Measurements from ENCODE around the gene PJA2.
"Not testable (repeated sequence)": the region's sequence is repeated elsewhere in the genome, so short reads cannot be mapped to it uniquely, and the experiment has no call there.

Gene PJA2

DNA sequence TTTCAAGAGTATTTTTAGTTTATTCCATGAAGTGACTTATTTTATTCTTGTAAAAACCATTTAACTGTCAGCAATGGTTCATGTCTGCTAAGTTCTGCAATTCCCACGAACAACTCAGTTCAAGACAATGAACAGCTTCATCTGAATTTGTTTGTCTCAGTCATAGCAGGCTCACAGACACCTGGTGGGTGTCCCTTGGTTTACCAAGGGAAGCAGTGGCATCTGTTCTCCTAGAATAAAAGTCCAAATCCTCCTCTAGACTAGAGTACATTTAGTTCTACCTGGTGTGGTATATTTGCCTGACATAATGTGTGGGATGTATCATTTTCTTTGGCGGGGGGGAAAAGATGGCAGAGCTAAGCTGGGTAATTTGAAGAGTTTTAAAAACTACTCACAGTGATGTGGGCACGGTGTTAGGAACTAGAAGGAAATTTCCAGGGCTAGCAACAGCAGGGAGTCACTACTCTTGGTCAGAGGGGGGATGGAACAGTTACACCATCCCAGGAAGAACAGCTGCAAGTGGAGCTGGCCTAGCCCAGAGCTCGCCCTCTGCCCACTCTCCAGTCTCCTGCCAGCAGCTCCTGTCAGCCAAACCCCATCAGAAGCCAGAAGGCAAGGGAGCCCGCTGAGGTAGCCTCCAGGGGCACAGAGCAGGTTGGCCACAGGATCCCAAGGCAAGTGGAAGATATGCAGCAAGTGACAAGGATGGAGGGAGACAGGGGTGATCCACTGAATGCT lies 100.3 kb downstream of the PJA2 start:
- DNase-seq (ENCODE audit: low read depth) = no peak

DNA sequence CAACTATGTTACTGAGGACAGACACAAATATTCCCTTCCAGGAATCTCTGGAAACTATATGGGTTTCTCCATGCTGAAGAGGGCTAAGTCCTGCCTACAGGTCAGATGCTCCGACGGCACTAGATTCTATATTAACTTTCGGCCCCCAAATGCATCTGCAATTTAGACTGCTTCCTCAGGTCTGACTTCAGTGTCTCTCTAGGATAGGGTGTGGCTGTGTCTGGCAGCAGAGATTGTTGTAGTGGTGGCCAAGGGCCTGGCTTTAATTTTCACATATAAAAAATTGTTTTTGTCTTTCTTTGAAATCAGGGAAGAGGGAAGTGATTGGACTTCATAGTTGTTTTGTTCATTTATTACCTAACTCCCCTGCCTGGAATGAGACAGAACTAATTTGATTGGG lies 101.8 kb downstream of the PJA2 start:
- no peak for DNase-seq (ENCODE audit: low read depth)

DNA sequence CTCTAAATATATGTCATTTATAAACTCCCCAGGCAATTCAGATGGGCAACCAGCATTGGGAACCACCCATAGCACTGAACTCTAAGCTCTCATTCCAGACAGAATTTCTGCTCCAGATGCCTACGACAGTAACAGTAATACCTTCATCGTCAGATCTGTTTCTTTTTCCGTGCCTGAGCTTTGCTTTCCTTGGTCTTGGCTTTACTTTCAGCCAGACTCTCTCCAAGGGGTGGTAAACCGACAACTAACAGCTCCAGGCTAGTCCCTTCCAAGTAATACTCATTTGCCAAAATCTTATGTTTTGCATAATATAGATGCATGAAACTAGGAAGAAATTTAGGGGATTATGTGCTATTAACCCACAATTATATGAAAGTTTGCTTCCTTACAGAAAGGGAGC lies 102.3 kb downstream of the PJA2 start:
- no peak for DNase-seq (ENCODE audit: low read depth)

DNA sequence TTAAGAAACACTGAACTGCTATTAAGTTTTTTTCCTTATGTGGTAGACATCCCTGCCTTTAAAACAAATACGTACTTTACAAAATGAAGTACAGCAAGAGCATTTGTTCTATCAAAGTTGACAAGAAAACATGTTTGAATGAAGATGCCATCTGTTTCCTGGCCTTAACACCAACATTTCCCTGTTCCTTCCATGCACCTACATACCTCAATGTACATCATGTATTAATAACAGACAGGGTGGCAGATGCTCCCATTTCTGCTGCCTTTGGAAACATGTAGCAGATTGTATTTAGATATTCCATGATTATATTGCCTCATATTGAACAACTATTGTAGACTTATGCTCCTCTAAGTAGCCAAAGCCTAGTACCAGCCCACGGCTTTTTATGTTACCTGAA lies 104.4 kb downstream of the PJA2 start:
- DNase-seq (ENCODE audit: low read depth) = no peak

DNA sequence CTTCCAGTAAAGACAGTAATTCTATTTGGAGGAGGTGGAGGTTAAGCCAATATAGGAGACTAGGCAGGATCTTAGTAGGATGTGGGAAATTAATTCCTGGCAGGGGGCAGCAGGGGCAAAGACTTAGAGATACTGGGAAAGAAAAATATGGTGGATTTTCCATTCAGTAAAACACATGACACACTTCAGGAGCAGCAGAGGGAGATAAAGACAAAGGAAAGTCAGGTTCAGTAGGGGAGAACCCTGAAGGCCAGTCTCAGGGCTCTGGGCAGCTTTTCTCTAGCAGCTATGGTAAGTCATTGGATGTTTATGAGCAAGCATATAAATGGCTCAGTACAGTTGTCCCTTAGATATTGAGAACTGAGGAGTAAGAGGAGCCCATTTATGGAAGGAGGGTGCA lies 105.5 kb downstream of the PJA2 start:
- DNase-seq (ENCODE audit: low read depth) = no peak

DNA sequence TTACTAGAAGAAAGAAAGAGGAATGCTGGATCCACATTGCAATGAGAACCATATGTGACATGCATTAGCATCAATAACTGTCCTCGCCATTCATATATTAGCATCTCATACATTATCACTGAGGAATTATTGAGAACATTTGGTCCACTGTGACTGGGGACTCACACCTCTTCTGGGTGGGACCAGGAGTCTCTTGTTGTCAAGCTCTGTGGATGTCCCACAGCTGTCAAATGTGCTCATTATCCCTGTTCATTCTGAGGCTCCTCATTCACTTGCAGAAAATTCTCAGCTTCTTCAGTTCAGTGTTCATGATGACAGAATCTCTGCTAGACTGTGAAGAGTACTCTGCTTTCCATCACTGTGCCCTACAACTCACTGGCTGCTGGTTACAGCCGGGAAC lies 109.4 kb downstream of the PJA2 start:
- no peak for DNase-seq (ENCODE audit: low read depth)

DNA sequence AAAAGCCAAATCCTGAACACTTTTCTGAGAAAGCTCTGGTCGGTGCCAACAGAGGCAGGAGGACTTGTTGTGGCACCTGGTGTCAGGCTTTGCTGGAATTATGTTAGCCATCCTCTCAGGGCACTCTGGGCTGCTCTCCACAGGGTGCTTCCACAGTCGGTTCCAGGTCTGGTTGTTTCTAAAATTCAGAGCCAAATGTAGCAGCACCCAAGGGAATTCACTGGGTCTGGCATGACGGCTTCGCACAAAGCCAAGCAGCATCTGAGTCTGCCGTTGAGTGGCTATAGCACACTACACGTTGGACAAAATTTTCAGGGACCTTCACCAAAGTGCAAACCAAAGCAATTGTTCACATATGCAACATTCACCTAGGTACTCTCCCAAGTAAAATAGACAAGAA lies 110.2 kb downstream of the PJA2 start:
- DNase-seq (ENCODE audit: low read depth) = no peak

DNA sequence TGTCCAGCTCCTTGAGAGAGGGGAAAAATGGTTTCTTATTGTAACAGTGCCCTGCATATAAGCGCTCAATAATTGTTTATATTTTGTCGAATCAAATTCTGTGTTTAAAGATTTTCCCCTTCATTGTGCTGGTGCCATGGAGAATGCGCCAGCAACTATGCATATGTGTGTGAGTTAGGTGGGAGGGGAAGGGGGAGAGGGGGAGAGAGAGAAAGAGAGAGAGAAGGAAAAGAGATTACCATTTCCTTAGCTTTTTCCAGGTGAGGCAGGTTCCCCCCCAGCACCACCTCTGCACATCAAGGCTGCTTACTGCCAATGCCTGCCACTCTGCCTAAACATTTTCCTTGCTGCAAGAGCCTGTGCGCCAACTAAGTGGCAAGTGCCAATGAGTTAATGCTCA lies 111.0 kb downstream of the PJA2 start:
- no peak for DNase-seq (ENCODE audit: low read depth)

DNA sequence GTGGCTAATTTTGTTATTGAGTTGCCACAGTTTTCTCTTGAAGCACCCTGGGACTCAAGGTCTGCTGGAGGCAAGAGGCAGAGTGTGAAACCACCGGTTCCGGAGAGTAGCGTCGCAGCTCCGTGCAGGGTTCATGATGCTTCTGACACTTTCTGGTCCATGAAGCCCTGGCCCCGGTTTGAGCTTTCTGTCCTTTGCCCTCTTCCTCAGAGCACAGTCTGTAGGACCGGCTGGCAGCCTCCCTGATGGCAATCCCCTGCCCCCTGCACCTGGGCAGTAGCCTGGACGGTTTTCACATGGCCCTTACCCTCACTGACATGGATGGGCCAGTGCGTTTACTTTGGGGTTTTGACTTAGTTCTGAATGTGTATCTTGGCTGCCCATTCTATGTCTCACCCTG lies 111.9 kb downstream of the PJA2 start:
- DNase-seq (ENCODE audit: low read depth) = no peak

DNA sequence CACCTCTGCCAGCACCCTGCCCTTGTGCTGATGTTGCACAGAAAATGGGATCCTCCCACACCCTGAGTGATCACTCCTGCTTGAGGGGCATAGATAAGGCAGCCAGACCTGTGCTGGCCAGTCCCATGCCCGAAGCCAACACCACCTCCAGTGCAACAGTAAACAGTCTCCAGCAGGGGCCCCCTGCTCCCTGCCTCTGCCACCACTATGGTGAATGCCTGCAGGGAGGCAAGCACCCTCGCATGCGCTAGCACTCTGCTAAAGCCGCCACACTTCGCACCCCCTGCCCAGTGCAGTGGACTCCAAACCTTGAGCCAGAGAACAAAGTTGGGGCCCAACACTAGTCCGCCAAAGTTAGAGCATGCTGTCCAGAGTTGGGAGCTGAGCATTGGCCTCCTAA lies 118.7 kb downstream of the PJA2 start:
- no peak for DNase-seq (ENCODE audit: low read depth)

DNA sequence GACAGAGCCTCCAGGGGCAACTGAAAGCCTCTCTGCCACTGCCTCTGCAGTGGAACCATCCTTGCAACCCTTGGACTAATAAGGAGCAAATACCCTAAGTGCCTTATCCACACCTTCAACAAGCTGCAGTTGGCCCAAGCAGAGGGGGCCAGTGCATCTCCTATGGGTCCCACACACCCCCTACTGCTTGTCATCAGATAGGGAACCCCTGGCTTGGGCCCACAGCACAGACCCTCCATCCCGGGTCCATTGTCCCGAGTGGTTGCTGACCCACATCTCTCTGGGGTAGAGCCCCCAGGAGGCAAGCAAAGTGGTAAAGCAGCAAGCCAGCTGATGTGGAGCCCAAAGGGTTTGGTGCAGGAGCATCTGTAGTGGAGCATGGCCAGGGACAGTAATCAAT lies 119.5 kb downstream of the PJA2 start:
- DNase-seq (ENCODE audit: low read depth) = no peak

DNA sequence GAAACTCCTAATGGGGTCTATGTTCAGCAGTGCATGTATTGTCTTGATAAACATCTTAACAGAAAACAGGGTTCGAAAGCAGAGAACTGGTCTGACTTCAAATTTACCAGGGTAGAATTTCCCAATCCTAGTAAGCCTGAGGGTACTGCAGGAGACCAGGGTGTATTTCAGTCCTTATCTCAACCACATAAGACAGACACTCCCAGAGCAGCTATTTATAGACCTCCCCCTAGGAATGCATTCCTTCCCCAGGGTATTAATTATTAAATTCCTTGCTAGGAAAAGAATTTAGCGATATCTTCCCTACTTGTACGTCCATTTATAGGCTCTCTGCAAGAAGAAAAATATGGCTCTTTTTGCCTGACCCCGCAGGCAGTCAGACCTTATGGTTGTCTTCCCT lies 123.1 kb downstream of the PJA2 start:
- DNase-seq (ENCODE audit: low read depth) = not testable (repeated sequence)

All from T follicular helper cell (primary cell).